ENCODE data around the gene MYBPH.

DNA sequence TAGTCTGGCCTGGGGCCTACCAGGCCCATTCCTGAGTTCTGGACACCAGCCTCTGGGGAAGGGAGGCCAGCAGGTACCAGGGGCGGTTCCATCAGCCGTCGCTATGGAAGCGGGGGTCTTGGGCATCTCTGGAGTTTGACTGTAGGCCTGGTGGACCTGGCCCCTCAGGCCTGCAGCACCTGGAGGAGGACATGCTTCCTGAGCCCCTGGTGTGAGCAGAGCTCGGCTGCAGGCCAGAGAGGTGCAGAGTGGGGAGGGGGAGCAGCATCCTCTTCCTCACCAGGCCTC, 7.8 kb downstream of the MYBPH start:
- TF ChIP-seq REST (IDR thresholded peaks at IDR 0.05; ENCODE audit: unreplicated experiment), result no peak
- TF ChIP-seq, protein P1, sequence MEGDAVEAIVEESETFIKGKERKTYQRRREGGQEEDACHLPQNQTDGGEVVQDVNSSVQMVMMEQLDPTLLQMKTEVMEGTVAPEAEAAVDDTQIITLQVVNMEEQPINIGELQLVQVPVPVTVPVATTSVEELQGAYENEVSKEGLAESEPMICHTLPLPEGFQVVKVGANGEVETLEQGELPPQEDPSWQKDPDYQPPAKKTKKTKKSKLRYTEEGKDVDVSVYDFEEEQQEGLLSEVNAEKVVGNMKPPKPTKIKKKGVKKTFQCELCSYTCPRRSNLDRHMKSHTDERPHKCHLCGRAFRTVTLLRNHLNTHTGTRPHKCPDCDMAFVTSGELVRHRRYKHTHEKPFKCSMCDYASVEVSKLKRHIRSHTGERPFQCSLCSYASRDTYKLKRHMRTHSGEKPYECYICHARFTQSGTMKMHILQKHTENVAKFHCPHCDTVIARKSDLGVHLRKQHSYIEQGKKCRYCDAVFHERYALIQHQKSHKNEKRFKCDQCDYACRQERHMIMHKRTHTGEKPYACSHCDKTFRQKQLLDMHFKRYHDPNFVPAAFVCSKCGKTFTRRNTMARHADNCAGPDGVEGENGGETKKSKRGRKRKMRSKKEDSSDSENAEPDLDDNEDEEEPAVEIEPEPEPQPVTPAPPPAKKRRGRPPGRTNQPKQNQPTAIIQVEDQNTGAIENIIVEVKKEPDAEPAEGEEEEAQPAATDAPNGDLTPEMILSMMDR (conservative IDR thresholded peaks at IDR 0.05; ENCODE audit: low read depth in 2 of 2), result no peak
- no peak for TF ChIP-seq POLR2AphosphoS5 (IDR thresholded peaks at IDR 0.05; ENCODE audit: low read depth)
- TF ChIP-seq EZH2 (IDR thresholded peaks at IDR 0.05; ENCODE audit: low read depth, unreplicated experiment), result no peak
- no peak for TF ChIP-seq STAT1 (IDR thresholded peaks at IDR 0.05; ENCODE audit: unreplicated experiment)
- no peak for TF ChIP-seq JUNB (IDR thresholded peaks at IDR 0.05; ENCODE audit: unreplicated experiment)
- no peak for TF ChIP-seq CREB1 (CRISPR knock-in tag; IDR thresholded peaks at IDR 0.05; ENCODE audit: low read depth)
- no peak for TF ChIP-seq EZH2phosphoT487 (IDR thresholded peaks at IDR 0.05; ENCODE audit: unreplicated experiment)
